ENCODE measurements around the gene WIPF3.

Gene WIPF3

GRCh38 chr7:29919790-29920189 lies 113.5 kb downstream of the WIPF3 start:
- DNase-seq: no peak

- DNase-seq: no peak
Observed at GRCh38 chr7:29920491-29920890, 114.2 kb downstream of the WIPF3 start.

- DNase-seq: peak; percentile 39 to 57
Observed at GRCh38 chr7:29921404-29922010, 115.2 kb downstream of the WIPF3 start.

GRCh38 chr7:29922921-29923700 lies 116.8 kb downstream of the WIPF3 start:
- DNase-seq: no peak

DNA sequence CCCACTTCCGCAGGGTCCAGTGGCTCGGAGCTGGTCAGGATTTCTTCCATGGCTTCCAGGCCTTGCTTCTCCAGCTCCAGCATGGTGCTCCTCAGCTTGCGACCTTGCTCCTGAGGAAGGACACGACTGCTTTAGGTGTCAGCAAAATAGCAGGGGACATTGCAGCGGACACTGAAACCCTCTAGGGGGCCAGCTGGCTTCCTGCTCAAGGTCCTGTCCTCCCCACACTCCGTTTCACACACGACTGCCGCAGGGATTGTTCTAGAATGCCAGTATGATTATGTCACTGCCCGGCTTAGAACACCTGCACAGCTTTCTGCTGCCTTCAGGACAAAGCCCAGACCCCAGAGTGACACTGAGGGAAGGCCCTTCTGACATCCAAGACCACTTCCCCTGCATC lies 117.7 kb downstream of the WIPF3 start:
- DNase-seq: no peak

- DNase-seq: no peak
Observed at GRCh38 chr7:29924684-29925083, 118.4 kb downstream of the WIPF3 start.

DNA sequence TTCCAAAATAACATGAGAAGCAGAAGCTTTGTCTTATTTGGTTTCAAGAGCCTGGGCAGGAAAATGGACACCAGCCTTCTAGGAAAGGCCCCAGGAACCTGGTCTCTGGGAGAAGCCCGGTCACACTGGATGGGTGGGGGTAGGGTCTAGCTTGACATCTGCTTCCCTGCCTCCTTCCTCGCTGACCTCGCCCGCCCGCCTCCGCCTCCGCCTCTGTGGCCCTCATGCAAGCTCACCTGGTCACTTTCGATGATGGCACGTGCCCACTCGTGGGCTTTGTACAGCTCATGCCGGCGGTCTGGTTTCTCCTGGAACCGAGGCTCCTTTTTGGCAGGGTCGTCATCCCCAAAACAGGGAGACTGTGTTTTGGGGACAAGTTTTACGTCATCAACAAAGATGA lies 119.9 kb downstream of the WIPF3 start:
- DNase-seq: no peak

- DNase-seq: no peak
Observed at GRCh38 chr7:29926741-29927140, 120.4 kb downstream of the WIPF3 start.

- no peak for DNase-seq
Observed at GRCh38 chr7:29929018-29929807, 122.9 kb downstream of the WIPF3 start.

GRCh38 chr7:29935111-29935510 lies 128.8 kb downstream of the WIPF3 start:
- no peak for DNase-seq

- no peak for DNase-seq
Observed at GRCh38 chr7:29937132-29937531, 130.8 kb downstream of the WIPF3 start.

DNA sequence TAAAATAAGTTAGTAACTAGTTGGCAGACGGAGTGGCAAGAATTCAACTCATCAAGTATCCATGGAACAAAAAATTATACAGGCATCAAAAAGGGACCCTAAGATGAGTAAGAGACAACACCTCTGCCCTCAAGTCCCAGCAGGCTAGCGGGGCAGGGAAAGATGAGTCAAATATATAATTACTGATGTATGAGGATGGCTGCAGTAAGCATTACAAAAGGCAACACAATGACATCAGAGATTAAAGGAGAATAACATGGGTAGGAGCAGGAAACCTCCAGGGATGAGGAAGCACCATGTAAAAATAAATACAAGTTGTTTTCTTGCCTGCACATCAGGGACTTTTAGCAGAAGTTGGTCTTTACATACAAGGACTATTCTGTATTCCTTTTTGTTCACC lies 133.9 kb downstream of the WIPF3 start:
- no peak for DNase-seq

DNA sequence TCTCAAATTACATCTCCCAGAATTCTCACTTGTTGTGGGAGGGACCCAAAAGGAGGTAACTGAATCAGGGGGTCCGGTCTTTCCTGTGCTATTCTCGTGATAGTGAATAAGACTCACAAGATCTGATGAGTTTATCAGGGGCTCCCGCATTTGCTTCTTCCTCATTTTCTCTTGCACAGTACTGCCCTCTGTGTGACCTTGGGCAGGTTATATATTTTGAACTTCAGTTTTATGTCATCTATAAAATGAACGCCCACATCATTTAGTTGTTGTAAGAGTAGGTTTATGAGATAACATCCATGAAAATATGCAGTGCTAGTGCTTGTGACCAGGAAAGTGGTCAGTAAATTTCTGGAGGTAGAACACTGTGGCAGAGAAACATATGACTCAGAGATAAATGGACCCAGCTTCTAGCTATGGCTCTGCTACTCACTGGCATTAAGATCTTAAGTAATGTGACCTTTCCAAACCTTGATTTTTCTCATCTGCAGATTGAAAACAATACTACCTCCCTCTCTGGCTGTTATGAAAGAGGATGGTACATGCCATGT lies 139.0 kb downstream of the WIPF3 start:
- no peak for DNase-seq

DNA sequence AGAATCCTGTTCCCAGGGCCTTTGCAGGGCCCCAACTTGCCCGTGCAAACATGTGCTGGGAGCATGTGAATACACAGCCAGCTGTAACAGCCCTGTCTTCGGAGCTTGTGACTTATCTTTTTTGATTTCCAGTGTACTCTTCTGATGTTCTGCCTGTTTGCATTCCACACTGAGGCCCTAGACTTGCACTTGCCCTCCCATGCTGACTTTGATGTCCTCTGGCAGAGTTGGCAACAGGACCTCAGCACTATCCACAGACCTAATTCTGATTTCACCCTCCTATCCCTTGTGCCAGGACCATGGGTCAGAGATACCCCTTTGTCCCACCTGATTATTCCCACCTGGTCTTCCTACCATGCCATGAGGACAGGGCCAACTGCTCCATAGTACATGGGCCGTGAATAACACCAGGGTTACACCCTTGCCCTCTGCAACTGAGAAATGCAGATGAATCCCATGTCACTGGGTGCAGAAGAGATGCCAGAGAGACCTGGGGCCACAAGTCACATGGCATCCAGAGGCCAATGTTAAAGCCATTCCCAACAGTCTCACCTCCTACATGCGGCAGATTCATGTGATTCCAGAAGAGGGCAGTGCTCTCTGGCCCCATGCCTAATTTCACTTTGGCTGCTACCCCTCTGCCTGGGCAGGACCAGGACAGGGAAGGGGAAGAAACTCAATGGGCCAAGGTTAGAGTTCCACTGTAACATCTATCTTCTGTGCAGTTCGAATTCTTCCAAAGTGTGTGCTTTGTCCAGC lies 140.3 kb downstream of the WIPF3 start:
- peak in 1 of 2 donors; percentile 36 for DNase-seq

GRCh38 chr7:29948587-29948986 lies 142.3 kb downstream of the WIPF3 start:
- DNase-seq: no peak

- no peak for DNase-seq
Observed at GRCh38 chr7:29950480-29950879, 144.2 kb downstream of the WIPF3 start.

DNA sequence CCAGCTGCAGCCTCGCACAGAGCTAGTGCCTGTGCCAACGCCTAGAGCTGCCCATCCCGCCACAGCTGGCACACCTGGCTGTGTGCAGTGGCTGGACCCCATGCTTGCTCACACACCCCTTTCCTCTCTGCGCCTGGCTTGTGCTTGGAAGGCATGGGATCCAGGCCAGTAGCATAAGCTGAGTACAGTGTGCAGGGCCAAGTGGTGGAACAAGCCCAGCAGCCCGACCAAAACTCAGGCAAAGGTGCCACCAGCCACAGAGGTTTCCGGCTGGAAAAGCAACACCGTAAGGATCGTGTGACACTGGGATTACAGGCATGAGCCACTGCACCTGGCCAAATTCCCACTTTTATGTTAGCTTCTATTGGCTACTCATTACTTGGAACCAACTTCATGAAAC lies 144.9 kb downstream of the WIPF3 start:
- DNase-seq: no peak

DNA sequence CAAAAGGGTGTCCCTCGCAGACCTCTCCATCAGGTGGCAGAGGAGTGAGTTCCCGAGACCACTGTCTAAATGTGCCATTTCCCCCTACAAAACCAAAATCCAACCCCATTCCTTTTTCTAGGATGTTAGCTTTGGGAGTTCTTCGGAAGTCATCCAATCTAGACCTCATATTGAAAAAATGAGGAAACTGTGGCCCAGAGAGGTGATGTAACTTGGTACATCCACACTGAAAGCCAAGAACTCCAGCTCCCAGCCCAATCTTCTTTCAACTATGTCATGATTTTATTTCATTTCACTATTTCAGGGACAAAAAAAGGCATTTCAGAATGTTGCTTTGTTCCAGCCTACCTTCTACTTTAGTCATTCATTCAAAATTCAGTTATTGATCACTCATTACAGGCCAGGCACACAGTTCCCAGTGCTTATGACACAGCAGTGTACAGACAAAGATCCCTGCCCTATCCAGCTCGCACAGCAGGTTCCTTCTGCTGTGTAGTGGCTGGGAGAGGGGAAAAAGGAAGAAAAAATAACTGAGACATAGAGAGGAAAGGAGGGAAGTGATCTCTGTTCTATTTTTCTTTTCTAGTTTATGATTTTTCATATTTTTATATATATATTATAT lies 147.5 kb downstream of the WIPF3 start:
- no peak for DNase-seq

- no peak for DNase-seq
Observed at GRCh38 chr7:29955075-29955792, 148.9 kb downstream of the WIPF3 start.

- DNase-seq: peak; percentile 11 to 53
Observed at GRCh38 chr7:29955799-29956486, 149.6 kb downstream of the WIPF3 start.

DNA sequence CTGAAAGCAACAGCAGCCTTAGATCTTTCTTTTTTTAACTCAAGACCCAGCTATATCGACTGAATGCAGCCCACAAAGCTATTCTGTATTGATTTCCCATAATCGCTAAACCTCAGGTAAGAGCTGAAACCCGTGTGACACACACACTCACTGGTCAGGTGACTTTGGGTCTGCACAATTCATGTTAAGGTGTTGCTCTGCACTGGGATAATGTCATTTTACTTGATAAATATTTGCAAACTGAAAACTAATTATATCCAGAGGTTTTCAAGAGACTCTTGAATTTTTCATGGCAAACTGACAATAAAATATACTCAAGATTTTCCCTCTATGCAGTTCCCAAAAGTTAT lies 150.2 kb downstream of the WIPF3 start:
- no peak for DNase-seq

Data from CD4-positive, alpha-beta T cell treated with Interleukin-4 for 1 hour (primary cell).